ENCODE measurements around the gene LRRC71. TPM values are rescaled to one million over a fixed set of nuclear protein-coding genes. Genes with fewer than 3 reads are reported as not detected.

Gene LRRC71
- total RNA-seq, 1 experiment from 2014 or later = 0.22 TPM

DNA sequence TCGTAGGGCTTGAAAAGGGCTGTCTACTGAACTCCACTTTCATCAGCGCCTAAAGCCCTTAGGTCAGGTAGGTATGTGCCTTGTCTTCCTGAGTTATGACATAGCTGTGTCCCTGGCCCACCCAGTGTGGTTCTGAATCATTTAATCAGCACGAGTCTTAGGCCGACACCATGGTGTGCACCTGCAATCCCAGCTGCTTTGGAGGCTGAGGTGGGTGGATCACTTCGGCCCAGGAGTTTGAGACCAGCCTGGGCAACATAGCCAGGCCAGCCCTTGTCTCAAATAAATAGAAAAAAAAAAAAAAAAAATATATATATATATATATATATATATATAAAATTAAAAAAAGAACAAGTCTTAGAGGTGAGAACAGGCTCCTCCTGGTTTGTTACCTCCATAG is 15.8 kb downstream of the LRRC71 start:
- ChIA-PET CTCF (interaction anchor here (0.7 to 1.4 kb wide), 4 partner anchors 8 to 138 kb away, joined by 3 to 6 read pairs (median 4); partner anchors contain the start of gene LRRC71), POLR2A (no interaction called here)
- peaks cover 4% of the 10 kb centered on the region for H3K27me3 Mint-ChIP-seq (ENCODE audit: low read depth)
- no peaks in the 10 kb centered on the region for H3K9me3 Mint-ChIP-seq
- no peak overlapping the region for H3K27ac Mint-ChIP-seq
- no peak for TF ChIP-seq NR1H2 (CRISPR knock-in tag; IDR thresholded peaks at IDR 0.05)
- TF ChIP-seq, protein P1, sequence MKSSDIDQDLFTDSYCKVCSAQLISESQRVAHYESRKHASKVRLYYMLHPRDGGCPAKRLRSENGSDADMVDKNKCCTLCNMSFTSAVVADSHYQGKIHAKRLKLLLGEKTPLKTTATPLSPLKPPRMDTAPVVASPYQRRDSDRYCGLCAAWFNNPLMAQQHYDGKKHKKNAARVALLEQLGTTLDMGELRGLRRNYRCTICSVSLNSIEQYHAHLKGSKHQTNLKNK (CRISPR knock-in tag; IDR thresholded peaks at IDR 0.05) = no peak
- ATAC-seq = no peak
- H3K4me3 Mint-ChIP-seq = no peak overlapping the region
- H3K36me3 Mint-ChIP-seq = peaks cover 26% of the 10 kb centered on the region
- DNase-seq (ENCODE audit: low spot score) = no peak
- peaks cover 17% of the 10 kb centered on the region for H3K4me1 Mint-ChIP-seq

DNA sequence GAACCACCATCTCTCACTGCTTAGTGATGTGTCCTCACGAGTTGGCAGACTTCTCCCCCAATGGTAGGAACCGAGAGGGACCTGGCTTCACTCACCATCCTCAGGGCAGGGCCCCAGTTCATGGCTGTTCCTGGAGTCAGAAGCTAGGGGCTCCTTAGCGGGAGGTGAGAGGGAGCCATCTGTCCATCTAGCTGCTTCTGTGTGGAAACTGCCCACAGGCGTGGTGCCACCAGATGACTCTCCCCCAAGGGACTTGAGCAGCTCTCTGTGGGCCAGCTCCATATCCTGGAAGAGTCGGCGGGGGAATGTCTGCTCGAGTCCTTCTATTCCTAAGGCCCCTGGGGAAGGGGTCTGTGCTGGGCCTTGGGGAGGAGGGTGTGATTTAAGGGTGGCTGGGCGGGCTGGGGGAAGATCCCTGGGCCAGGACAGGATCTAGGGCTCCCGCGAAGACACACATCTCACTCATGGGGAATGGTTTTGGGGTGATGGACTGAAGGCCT is 16.3 kb downstream of the LRRC71 start:
- TF ChIP-seq, protein P2, sequence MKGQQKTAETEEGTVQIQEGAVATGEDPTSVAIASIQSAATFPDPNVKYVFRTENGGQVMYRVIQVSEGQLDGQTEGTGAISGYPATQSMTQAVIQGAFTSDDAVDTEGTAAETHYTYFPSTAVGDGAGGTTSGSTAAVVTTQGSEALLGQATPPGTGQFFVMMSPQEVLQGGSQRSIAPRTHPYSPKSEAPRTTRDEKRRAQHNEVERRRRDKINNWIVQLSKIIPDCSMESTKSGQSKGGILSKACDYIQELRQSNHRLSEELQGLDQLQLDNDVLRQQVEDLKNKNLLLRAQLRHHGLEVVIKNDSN (CRISPR knock-in tag; IDR thresholded peaks at IDR 0.05) = no peak
- TF ChIP-seq, protein P3, sequence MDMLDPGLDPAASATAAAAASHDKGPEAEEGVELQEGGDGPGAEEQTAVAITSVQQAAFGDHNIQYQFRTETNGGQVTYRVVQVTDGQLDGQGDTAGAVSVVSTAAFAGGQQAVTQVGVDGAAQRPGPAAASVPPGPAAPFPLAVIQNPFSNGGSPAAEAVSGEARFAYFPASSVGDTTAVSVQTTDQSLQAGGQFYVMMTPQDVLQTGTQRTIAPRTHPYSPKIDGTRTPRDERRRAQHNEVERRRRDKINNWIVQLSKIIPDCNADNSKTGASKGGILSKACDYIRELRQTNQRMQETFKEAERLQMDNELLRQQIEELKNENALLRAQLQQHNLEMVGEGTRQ (CRISPR knock-in tag; IDR thresholded peaks at IDR 0.05) = no peak
- TF ChIP-seq, protein P4, sequence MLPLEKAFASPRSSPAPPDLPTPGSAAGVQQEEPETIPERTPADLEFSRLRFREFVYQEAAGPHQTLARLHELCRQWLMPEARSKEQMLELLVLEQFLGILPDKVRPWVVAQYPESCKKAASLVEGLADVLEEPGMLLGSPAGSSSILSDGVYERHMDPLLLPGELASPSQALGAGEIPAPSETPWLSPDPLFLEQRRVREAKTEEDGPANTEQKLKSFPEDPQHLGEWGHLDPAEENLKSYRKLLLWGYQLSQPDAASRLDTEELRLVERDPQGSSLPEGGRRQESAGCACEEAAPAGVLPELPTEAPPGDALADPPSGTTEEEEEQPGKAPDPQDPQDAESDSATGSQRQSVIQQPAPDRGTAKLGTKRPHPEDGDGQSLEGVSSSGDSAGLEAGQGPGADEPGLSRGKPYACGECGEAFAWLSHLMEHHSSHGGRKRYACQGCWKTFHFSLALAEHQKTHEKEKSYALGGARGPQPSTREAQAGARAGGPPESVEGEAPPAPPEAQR (CRISPR knock-in tag; IDR thresholded peaks at IDR 0.05) = no peak
- TF ChIP-seq NFATC4 (CRISPR knock-in tag; IDR thresholded peaks at IDR 0.05) (no peak), ZNF138 (CRISPR knock-in tag; conservative IDR thresholded peaks at IDR 0.05) (no peak), HMGA2 (CRISPR knock-in tag; IDR thresholded peaks at IDR 0.05) (no peak), ZNF219 (CRISPR knock-in tag; IDR thresholded peaks at IDR 0.05; ENCODE audit: borderline replicate concordance) (no peak), ZNF317 (CRISPR knock-in tag; IDR thresholded peaks at IDR 0.05; ENCODE audit: borderline replicate concordance, low read depth) (no peak), NFYB (CRISPR knock-in tag; conservative IDR thresholded peaks at IDR 0.05; ENCODE audit: low read depth) (no peak), KAT7 (CRISPR knock-in tag; IDR thresholded peaks at IDR 0.05; ENCODE audit: borderline replicate concordance) (no peak)
- TF ChIP-seq, protein P5, sequence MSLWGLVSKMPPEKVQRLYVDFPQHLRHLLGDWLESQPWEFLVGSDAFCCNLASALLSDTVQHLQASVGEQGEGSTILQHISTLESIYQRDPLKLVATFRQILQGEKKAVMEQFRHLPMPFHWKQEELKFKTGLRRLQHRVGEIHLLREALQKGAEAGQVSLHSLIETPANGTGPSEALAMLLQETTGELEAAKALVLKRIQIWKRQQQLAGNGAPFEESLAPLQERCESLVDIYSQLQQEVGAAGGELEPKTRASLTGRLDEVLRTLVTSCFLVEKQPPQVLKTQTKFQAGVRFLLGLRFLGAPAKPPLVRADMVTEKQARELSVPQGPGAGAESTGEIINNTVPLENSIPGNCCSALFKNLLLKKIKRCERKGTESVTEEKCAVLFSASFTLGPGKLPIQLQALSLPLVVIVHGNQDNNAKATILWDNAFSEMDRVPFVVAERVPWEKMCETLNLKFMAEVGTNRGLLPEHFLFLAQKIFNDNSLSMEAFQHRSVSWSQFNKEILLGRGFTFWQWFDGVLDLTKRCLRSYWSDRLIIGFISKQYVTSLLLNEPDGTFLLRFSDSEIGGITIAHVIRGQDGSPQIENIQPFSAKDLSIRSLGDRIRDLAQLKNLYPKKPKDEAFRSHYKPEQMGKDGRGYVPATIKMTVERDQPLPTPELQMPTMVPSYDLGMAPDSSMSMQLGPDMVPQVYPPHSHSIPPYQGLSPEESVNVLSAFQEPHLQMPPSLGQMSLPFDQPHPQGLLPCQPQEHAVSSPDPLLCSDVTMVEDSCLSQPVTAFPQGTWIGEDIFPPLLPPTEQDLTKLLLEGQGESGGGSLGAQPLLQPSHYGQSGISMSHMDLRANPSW (CRISPR knock-in tag; conservative IDR thresholded peaks at IDR 0.05; ENCODE audit: low read depth) = no peak
- TF ChIP-seq, protein P6, sequence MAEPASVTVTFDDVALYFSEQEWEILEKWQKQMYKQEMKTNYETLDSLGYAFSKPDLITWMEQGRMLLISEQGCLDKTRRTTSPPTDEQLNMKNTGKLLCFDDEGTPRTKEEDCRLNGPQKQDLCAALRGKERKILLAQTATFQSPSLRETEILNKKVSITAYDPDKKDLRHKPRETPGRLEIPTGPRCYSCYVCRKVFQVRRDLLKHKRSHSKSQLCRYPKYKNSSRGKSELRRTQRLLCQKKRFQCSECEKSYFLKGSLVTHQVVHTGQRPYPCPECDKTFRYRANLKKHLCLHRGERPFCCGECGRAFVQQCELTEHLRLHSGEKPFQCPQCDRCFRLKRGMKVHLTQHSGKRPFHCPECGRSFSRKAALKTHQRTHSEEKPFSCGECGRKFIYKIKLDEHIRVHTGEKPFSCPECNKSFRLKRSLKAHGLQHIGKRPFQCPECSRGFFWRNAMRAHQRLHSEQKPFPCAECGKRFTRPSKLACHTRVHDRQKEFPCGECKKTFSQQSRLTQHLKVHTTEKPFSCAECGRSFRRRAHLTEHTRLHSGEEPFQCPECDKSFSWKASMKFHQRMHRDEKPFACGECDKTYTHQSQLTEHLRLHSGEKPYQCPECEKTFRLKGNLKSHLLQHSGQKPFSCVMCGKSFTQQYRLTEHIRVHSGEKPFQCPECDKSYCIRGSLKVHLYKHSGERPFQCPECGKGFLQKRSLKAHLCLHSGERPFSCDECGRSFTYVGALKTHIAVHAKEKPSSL (CRISPR knock-in tag; conservative IDR thresholded peaks at IDR 0.05) = no peak
- TF ChIP-seq, protein P7, sequence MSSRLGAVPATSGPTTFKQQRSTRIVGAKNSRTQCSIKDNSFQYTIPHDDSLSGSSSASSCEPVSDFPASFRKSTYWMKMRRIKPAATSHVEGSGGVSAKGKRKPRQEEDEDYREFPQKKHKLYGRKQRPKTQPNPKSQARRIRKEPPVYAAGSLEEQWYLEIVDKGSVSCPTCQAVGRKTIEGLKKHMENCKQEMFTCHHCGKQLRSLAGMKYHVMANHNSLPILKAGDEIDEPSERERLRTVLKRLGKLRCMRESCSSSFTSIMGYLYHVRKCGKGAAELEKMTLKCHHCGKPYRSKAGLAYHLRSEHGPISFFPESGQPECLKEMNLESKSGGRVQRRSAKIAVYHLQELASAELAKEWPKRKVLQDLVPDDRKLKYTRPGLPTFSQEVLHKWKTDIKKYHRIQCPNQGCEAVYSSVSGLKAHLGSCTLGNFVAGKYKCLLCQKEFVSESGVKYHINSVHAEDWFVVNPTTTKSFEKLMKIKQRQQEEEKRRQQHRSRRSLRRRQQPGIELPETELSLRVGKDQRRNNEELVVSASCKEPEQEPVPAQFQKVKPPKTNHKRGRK (CRISPR knock-in tag; IDR thresholded peaks at IDR 0.05; ENCODE audit: borderline replicate concordance) = no peak
- TF ChIP-seq, protein P8, sequence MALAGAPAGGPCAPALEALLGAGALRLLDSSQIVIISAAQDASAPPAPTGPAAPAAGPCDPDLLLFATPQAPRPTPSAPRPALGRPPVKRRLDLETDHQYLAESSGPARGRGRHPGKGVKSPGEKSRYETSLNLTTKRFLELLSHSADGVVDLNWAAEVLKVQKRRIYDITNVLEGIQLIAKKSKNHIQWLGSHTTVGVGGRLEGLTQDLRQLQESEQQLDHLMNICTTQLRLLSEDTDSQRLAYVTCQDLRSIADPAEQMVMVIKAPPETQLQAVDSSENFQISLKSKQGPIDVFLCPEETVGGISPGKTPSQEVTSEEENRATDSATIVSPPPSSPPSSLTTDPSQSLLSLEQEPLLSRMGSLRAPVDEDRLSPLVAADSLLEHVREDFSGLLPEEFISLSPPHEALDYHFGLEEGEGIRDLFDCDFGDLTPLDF (CRISPR knock-in tag; IDR thresholded peaks at IDR 0.05) = no peak
- H3K4me1 Mint-ChIP-seq = peaks cover 17% of the 10 kb centered on the region
- DNase-seq (ENCODE audit: low spot score) (no peak), ATAC-seq (no peak)
- no peaks in the 10 kb centered on the region for H3K9me3 Mint-ChIP-seq
- no peak overlapping the region for H3K27ac Mint-ChIP-seq
- H3K27me3 Mint-ChIP-seq (ENCODE audit: low read depth) = no peaks in the 10 kb centered on the region
- ChIA-PET POLR2A (no interaction called here), CTCF (interaction anchor here (0.7 to 2.2 kb wide), 5 partner anchors 9 to 137 kb away, joined by 3 to 6 read pairs (median 4); partner anchors contain the start of gene LRRC71)
- no peak overlapping the region for H3K4me3 Mint-ChIP-seq
- peaks cover 27% of the 10 kb centered on the region for H3K36me3 Mint-ChIP-seq
